Measurements from ENCODE around the gene TOX2. TPM values are rescaled to one million over a fixed set of nuclear protein-coding genes. Genes with fewer than 3 reads are reported as not detected.
A peak's percentile ranks its signal among the peaks of the same experiment; 100 is the strongest.

Gene TOX2
- total RNA-seq, 1 donor: 5.2 TPM

- no peak for TF ChIP-seq CTCF (IDR thresholded peaks at IDR 0.05; ENCODE audit: insufficient read depth, low read length)
- peak; percentile 79 for DNase-seq (ENCODE audit: low read depth)
- H3K4me3 ChIP-seq (ENCODE audit: low read depth, low read length): no peak overlapping the region
Observed at GRCh38 chr20:43942667-43943285, 28.1 kb downstream of the TOX2 start.

- H3K4me3 ChIP-seq (ENCODE audit: low read depth, low read length): no peak overlapping the region
- no peak for DNase-seq (ENCODE audit: low read depth)
- TF ChIP-seq CTCF (IDR thresholded peaks at IDR 0.05; ENCODE audit: insufficient read depth, low read length): no peak
Observed at GRCh38 chr20:43943725-43944124, 29.1 kb downstream of the TOX2 start.

GRCh38 chr20:43944653-43945235 lies 30.1 kb downstream of the TOX2 start:
- no peak for DNase-seq (ENCODE audit: low read depth)
- TF ChIP-seq CTCF (IDR thresholded peaks at IDR 0.05; ENCODE audit: insufficient read depth, low read length): no peak
- H3K4me3 ChIP-seq (ENCODE audit: low read depth, low read length): no peak overlapping the region

- no peak for TF ChIP-seq CTCF (IDR thresholded peaks at IDR 0.05; ENCODE audit: insufficient read depth, low read length)
- no peak overlapping the region for H3K4me3 ChIP-seq (ENCODE audit: low read depth, low read length)
- no peak for DNase-seq (ENCODE audit: low read depth)
Observed at GRCh38 chr20:43945391-43946205, 30.9 kb downstream of the TOX2 start.

GRCh38 chr20:43946206-43946491 lies 31.5 kb downstream of the TOX2 start:
- TF ChIP-seq CTCF (IDR thresholded peaks at IDR 0.05; ENCODE audit: insufficient read depth, low read length): no peak
- no peak overlapping the region for H3K4me3 ChIP-seq (ENCODE audit: low read depth, low read length)
- DNase-seq (ENCODE audit: low read depth): no peak

GRCh38 chr20:43946659-43947315 lies 32.1 kb downstream of the TOX2 start:
- TF ChIP-seq CTCF (IDR thresholded peaks at IDR 0.05; ENCODE audit: insufficient read depth, low read length): no peak
- H3K4me3 ChIP-seq (ENCODE audit: low read depth, low read length): no peak overlapping the region
- DNase-seq (ENCODE audit: low read depth): no peak
